ENCODE data around the gene C1orf159.
"Not testable (repeated sequence)": the region's sequence is repeated elsewhere in the genome, so short reads cannot be mapped to it uniquely, and the experiment has no call there.

Gene C1orf159

GRCh38 chr1:1116701-1117468 lies 996 bp upstream of the C1orf159 start:
- DNase-seq: no peak

GRCh38 chr1:1115136-1115785 lies 628 bp downstream of the C1orf159 start:
- DNase-seq: no peak

GRCh38 chr1:1114431-1114830 lies 1.5 kb downstream of the C1orf159 start:
- DNase-seq: no peak

- no peak for DNase-seq
These were observed 3.5 kb downstream of the C1orf159 start for GRCh38 chr1:1112237-1112985.

- DNase-seq: no peak
These were observed 4.2 kb downstream of the C1orf159 start for GRCh38 chr1:1111516-1112236.

- no peak for DNase-seq
These were observed 5.3 kb downstream of the C1orf159 start for GRCh38 chr1:1110561-1110971.

GRCh38 chr1:1109743-1110142 lies 6.1 kb downstream of the C1orf159 start:
- DNase-seq: no peak

GRCh38 chr1:1106510-1107221 lies 9.2 kb downstream of the C1orf159 start:
- no peak for DNase-seq

GRCh38 chr1:1104152-1104551 lies 11.7 kb downstream of the C1orf159 start:
- not testable (repeated sequence) for DNase-seq

GRCh38 chr1:1101503-1101902 lies 14.4 kb downstream of the C1orf159 start:
- DNase-seq: no peak

GRCh38 chr1:1100296-1100695 lies 15.6 kb downstream of the C1orf159 start:
- no peak for DNase-seq

GRCh38 chr1:1099506-1100183 lies 16.2 kb downstream of the C1orf159 start:
- DNase-seq: no peak

- DNase-seq: no peak
These were observed 17.0 kb downstream of the C1orf159 start for GRCh38 chr1:1098681-1099421.

- not testable (repeated sequence) for DNase-seq
These were observed 19.8 kb downstream of the C1orf159 start for GRCh38 chr1:1096136-1096535.

GRCh38 chr1:1094981-1095380 lies 20.9 kb downstream of the C1orf159 start:
- DNase-seq: no peak

GRCh38 chr1:1093610-1093943 lies 22.3 kb downstream of the C1orf159 start:
- DNase-seq: no peak

GRCh38 chr1:1092894-1093609 lies 22.8 kb downstream of the C1orf159 start:
- DNase-seq: no peak

- DNase-seq: no peak
These were observed 23.6 kb downstream of the C1orf159 start for GRCh38 chr1:1092149-1092855.

- DNase-seq: no peak
These were observed 24.3 kb downstream of the C1orf159 start for GRCh38 chr1:1091344-1092148.

All from NCI-H510A (cell line).